ENCODE results near the gene PDGFC. TPM values are rescaled to one million over a fixed set of nuclear protein-coding genes. Genes with fewer than 3 reads are reported as not detected.

Gene PDGFC
- total RNA-seq, 1 experiment from 2014 or later = 9.8 TPM

- no TSS peak for BruUV-seq (replicated peaks)
- no peak overlapping the region for H3K4me3 ChIP-seq (replicated peaks in 1 of 2; ENCODE audit: low read depth in 1 of 2, low read length in 2 of 2)
- peak; percentile 62 for DNase-seq (ENCODE audit: low read depth, low spot score)
- H3K27ac ChIP-seq (ENCODE audit: low read depth, low read length) = no peak overlapping the region; the same call in 1 of the 2 replicates
- no peaks in the 10 kb centered on the region for H4K20me1 ChIP-seq (ENCODE audit: insufficient read depth)
- ATAC-seq = peak; percentile 52
- H3K9me3 ChIP-seq (ENCODE audit: control insufficient read depth in 1 of 2, insufficient read depth in 1 of 2, low read depth in 1 of 2, low read length in 2 of 2) = no peaks in the 10 kb centered on the region
- peaks cover 4% of the 10 kb centered on the region for H3K79me2 ChIP-seq (ENCODE audit: insufficient read depth, low read length)
- no peak overlapping the region for H2AFZ ChIP-seq (ENCODE audit: low read depth, low read length, poor library complexity, severe bottlenecking)
- peak; percentile 80 for TF ChIP-seq RAD21 (IDR thresholded peaks at IDR 0.05; ENCODE audit: low read depth)
- TF ChIP-seq CEBPB (IDR thresholded peaks at IDR 0.05; ENCODE audit: low read depth) = no peak
- TF ChIP-seq FOSL1 (IDR thresholded peaks at IDR 0.05; ENCODE audit: low read depth) = no peak
- peak; percentile 26; the same call in 1 of the 2 replicates for TF ChIP-seq MAX (IDR thresholded peaks at IDR 0.05)
- TF ChIP-seq CBX3 (IDR thresholded peaks at IDR 0.05; ENCODE audit: low read depth) = no peak; the same call in 1 of the 2 replicates
- TF ChIP-seq CTCF (IDR thresholded peaks at IDR 0.05 in 2 of 3, conservative IDR thresholded peaks at IDR 0.05 in 1 of 3; ENCODE audit: borderline replicate concordance in 1 of 3, insufficient read depth in 1 of 3, low read depth in 2 of 3, low read length in 2 of 3) = peak; percentile 44 to 82 (median 76); a peak in 5 of 6 replicates
- no peak for TF ChIP-seq SRF (IDR thresholded peaks at IDR 0.05; ENCODE audit: low read depth)
- no peak for TF ChIP-seq EZH2 (IDR thresholded peaks at IDR 0.05)
- no peak for TF ChIP-seq EZH2phosphoT487 (IDR thresholded peaks at IDR 0.05; ENCODE audit: borderline replicate concordance)
- no peak for TF ChIP-seq YY1 (IDR thresholded peaks at IDR 0.05; ENCODE audit: extremely low read depth, insufficient replicate concordance, low read depth, low read length)
- no peak for TF ChIP-seq ZNF274 (IDR thresholded peaks at IDR 0.05; ENCODE audit: low read depth, low read length)
- no peak for TF ChIP-seq SIN3A (IDR thresholded peaks at IDR 0.05; ENCODE audit: low read depth)
- no peak for TF ChIP-seq ZFX (IDR thresholded peaks at IDR 0.05)
- no peak for TF ChIP-seq POLR2A (IDR thresholded peaks at IDR 0.05; ENCODE audit: borderline replicate concordance, extremely low read depth, insufficient read depth, insufficient read length)
- POLR2A ChIA-PET = interaction anchor here (1.3 kb wide), 1 partner anchor 493 kb away, joined by 6 read pairs; no protein-coding TSS in a partner anchor
- RAD21 ChIA-PET (ENCODE audit: low non-redundant PET in 1 of 2, low total read pairs in 2 of 2, uncharacterized antibody in 2 of 2, unreplicated experiment in 2 of 2) = interaction anchor here (1.2 to 1.3 kb wide), 2 partner anchors 77 to 493 kb away, joined by 3 to 5 read pairs; no protein-coding TSS in a partner anchor
- H3K36me3 ChIP-seq (ENCODE audit: control insufficient read depth in 1 of 2, insufficient read depth in 2 of 2, low read length in 2 of 2) = no peaks in the 10 kb centered on the region
- no peaks in the 10 kb centered on the region for H3K9me2 ChIP-seq (ENCODE audit: insufficient read depth)
- no peaks in the 10 kb centered on the region for H3K27me3 ChIP-seq (ENCODE audit: insufficient read depth, low read length)
- H3K9ac ChIP-seq (ENCODE audit: low read length) = no peak overlapping the region
- intact Hi-C loops (cut with micrococcal nuclease) = loop anchor here (1.0 to 10.0 kb wide), 6 partner anchors 194 to 801 kb away; no protein-coding TSS in a partner anchor
- H3K4me2 ChIP-seq (ENCODE audit: low read length) = no peak overlapping the region
- CTCF ChIA-PET = interaction anchor here (0.7 to 3.1 kb wide), 8 partner anchors 9 to 494 kb away, joined by 3 to 17 read pairs (median 4); no protein-coding TSS in a partner anchor
- peaks cover 0 to 20% of the 10 kb centered on the region in 2 experiments; a peak in 3 of 4 replicates for H3K4me1 ChIP-seq (ENCODE audit: control insufficient read depth in 1 of 2, insufficient read depth in 2 of 2, low read length in 2 of 2)
These were observed 3.1 kb downstream of the PDGFC start for GRCh38 chr4:156968479-156968984.
